ENCODE measurements around the gene PGGHG.
"Not testable (repeated sequence)": the region's sequence is repeated elsewhere in the genome, so short reads cannot be mapped to it uniquely, and the experiment has no call there.

DNA sequence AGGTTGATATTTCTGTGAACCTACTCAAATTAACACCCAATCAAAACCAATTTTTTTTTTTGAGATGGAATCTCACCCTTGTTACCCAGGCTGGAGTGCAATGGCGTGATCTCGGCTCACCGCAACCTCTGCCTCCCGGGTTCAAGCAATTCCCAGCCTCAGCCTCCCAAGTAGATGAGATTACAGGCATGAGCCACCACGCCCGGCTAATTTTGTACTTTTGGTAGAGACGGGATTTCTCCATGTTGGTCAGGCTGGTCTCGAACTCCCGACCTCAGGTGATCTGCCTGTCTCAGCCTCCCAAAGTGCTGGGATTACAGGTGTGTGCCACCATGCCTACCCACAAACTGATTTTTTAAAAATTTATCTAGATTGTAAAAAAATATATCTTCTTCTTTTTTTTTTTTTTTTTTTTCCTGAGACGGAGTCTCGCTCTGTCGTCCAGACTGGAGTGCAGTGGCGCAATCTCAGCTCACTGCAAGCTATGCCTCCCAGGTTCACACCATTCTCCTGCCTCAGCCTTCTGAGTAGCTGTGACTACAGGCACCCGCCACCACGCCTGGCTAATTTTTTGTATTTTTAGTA is 39.7 kb downstream of the PGGHG start:
- TF ChIP-seq CTCF (IDR thresholded peaks at IDR 0.05; ENCODE audit: poor library complexity, severe bottlenecking); POLR2AphosphoS5 (IDR thresholded peaks at IDR 0.05); EP300 (conservative IDR thresholded peaks at IDR 0.05; ENCODE audit: poor library complexity, severe bottlenecking); EZH2 (IDR thresholded peaks at IDR 0.05; ENCODE audit: borderline replicate concordance, insufficient read depth, low read length, poor library complexity, severe bottlenecking); RAD21 (conservative IDR thresholded peaks at IDR 0.05); TAF1 (IDR thresholded peaks at IDR 0.05; ENCODE audit: low read depth); MXI1 (conservative IDR thresholded peaks at IDR 0.05; ENCODE audit: poor library complexity, severe bottlenecking); SMC3 (conservative IDR thresholded peaks at IDR 0.05; ENCODE audit: poor library complexity): not testable (repeated sequence)
- TF ChIP-seq, protein P1, sequence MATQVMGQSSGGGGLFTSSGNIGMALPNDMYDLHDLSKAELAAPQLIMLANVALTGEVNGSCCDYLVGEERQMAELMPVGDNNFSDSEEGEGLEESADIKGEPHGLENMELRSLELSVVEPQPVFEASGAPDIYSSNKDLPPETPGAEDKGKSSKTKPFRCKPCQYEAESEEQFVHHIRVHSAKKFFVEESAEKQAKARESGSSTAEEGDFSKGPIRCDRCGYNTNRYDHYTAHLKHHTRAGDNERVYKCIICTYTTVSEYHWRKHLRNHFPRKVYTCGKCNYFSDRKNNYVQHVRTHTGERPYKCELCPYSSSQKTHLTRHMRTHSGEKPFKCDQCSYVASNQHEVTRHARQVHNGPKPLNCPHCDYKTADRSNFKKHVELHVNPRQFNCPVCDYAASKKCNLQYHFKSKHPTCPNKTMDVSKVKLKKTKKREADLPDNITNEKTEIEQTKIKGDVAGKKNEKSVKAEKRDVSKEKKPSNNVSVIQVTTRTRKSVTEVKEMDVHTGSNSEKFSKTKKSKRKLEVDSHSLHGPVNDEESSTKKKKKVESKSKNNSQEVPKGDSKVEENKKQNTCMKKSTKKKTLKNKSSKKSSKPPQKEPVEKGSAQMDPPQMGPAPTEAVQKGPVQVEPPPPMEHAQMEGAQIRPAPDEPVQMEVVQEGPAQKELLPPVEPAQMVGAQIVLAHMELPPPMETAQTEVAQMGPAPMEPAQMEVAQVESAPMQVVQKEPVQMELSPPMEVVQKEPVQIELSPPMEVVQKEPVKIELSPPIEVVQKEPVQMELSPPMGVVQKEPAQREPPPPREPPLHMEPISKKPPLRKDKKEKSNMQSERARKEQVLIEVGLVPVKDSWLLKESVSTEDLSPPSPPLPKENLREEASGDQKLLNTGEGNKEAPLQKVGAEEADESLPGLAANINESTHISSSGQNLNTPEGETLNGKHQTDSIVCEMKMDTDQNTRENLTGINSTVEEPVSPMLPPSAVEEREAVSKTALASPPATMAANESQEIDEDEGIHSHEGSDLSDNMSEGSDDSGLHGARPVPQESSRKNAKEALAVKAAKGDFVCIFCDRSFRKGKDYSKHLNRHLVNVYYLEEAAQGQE (IDR thresholded peaks at IDR 0.05; ENCODE audit: borderline replicate concordance), result not testable (repeated sequence)

All from neural cell (in vitro differentiated cells).